Hypothalamus (tissue), 51 donors: ENCODE measurements around the gene CIITA.
A peak's percentile ranks its signal among the peaks of the same experiment; 100 is the strongest.

Experiments used
- DNase-seq, 51 donors: peaks; one replicate each; lab custom pipeline; 2025; lab: John Stamatoyannopoulos, UW

The CIITA gene

DNA sequence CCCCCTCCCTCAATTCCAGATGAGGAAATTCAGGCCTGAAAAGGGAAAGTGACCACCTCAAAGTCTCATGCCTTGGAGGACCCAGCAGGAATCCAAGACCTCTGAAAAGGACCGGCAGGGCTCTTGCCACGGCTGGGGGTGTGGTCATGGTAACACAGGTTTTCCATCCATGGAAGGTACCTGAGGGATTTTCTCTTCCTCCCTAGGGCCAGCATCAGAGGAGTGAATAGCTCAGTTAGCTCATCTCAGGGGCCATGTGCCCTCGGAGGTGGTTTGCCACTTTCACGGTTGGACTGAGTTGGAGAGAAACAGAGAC lies 1.3 kb downstream of the CIITA start:
- no peak for DNase-seq

DNA sequence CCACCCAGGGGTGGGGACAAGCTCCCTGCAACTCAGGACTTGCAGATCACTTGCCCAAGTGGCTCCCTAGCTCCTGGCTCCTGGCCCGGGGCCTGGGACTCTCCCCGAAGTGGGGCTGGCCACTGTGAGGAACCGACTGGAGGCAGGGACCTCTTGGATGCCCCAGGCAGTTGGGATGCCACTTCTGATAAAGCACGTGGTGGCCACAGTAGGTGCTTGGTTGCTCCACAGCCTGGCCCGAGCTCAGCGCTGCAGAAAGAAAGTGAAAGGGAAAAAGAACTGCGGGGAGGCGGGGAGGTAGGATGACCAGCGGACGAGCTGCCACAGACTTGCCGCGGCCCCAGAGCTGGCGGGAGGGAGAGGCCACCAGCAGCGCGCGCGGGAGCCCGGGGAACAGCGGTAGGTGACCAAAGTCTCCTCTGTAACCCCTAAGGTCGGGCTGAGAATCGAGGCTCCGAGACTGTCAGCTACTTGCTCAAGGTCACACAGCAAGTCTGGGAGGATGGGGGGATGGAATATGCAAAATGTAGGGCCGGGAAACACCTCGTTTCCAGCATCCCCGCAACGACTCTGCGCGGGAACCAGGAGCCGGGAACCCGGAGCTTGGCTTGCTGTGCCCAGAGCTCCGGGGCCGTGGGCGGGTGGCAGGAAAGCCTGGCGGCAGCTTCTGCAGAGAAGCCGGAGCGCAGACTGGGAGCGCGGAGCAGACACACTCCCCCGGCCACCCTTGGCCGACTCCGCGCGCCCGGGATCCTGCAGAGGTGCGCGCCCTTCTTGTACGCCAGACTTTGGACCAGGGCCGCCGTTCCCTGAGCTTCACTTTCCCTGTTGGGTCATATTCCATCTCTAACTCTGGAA lies 1.9 kb downstream of the CIITA start:
- DNase-seq = peak in 16 of 51 donors; percentile 7 to 41 (median 22)

GRCh38 chr16:10879681-10880589 lies 2.9 kb downstream of the CIITA start:
- DNase-seq = no peak

GRCh38 chr16:10880594-10881452 lies 3.8 kb downstream of the CIITA start:
- no peak for DNase-seq

GRCh38 chr16:10881479-10882030 lies 4.6 kb downstream of the CIITA start:
- no peak for DNase-seq

DNA sequence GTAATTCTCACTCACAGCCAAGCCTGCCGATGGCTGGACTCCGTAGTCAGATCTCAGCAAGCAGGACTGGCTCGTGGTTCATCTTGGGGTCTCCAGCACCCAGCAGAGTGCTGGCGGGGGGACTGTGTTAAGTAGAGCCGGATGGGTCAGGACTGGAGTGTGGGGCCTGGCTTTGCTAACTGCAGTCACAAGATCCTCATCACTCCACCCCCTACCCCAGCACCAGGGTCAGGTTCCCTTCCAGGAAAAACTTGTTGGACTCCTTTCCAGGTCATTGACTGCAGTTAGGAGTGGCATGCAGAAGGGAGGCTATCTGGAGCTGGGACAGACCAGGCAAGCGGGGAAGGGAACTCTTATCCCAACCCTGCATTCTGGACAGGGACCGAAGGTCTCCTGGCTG lies 6.0 kb downstream of the CIITA start:
- no peak for DNase-seq

DNA sequence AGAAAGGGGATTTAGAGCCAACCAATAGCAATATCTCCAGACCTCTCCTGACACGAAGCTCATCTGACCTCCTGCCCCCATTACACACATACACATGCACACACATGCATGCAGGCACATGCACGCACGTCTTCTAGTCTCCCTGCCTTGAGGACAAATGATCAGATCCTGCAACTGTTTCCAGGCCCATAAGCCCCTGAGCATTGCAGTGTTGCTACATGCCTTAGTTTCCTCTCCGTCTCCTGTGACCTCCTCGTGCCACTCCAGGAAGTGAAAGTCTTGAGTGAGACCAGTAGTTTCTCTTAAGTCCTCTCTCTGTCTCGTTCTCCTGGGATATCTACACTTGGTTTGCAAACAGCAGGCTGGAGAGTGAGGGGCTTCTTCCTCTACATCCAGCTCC lies 8.2 kb downstream of the CIITA start:
- DNase-seq = peak in 5 of 51 donors; percentile 6 to 33 (median 10)

GRCh38 chr16:10888320-10888937 lies 11.4 kb downstream of the CIITA start:
- peak in 6 of 51 donors; percentile 2 to 10 (median 7) for DNase-seq

GRCh38 chr16:10889855-10890254 lies 12.9 kb downstream of the CIITA start:
- DNase-seq = no peak

DNA sequence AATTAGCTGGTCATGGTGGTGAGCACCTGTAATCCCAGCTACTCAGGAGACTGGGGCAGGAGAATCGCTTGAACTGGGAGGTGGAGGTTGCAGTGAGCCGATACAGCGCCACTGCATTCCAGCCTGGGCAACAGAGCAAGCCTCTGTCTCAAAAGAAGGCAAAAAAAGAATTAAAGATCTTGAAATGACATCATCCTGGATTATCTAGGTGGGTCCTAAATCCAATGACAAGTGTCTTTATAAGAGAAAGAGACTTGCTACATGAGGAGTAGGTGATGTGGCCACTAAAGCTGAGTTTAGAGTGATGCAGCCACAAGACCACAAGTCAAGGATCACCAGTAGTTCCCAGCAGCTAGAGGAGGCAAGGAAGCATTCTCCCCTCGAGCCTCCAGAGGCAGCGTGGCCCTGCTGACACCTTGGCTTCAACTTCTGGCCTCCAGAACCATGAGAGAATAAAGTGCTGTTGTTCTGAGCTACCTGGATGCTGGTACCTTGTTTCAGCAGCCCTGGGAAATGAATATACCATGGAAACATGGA lies 15.8 kb downstream of the CIITA start:
- no peak for DNase-seq

- peak in 4 of 51 donors; percentile 11 to 27 (median 16) for DNase-seq
Measured at GRCh38 chr16:10895053-10895946, 18.3 kb downstream of the CIITA start.

DNA sequence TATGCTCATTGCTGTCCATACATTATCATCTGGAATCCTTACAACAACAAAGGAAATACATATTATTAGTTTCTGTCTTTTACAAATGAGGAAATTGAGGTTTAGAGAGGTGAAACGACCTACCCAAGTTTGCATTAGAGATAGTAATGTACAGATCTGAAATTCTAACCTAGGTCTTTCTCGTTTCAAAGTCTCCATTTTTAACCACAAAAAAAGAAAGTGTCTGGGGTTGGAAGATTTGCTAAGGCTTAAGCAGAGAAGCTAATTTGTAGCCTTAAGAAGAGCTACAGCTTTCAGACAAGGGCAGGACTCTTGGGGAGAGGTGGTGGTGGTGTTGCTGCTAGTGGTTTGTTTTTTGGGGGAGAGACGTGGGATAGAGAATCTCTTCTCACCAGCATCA lies 19.2 kb downstream of the CIITA start:
- DNase-seq = no peak

GRCh38 chr16:10896723-10897122 lies 19.7 kb downstream of the CIITA start:
- DNase-seq = peak in 1 of 51 donors; percentile 4

DNA sequence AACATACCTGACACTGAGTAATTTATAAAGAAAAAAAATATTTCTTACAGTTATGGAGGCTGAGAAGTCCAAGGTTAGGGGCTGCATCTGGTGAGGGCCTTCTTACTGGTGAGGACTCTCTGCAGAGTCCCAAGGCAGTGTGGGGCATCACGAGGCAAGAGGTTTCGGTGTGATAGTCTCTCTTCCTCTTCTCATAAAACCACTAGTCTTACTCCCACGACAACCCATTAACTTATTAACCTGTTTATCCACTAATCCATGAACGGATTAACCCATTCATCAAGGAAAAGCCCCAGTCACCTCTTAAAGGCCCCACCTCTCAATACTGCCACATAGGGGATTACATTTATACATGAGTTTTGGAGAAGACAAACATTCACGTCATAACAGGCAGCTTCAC lies 20.1 kb downstream of the CIITA start:
- no peak for DNase-seq

- DNase-seq = no peak
Measured at GRCh38 chr16:10902999-10903398, 26.0 kb downstream of the CIITA start.

GRCh38 chr16:10906482-10906881 lies 29.5 kb downstream of the CIITA start:
- DNase-seq = no peak

GRCh38 chr16:10906914-10907756 lies 30.1 kb downstream of the CIITA start:
- peak in 26 of 51 donors; percentile 11 to 70 (median 28) for DNase-seq

DNA sequence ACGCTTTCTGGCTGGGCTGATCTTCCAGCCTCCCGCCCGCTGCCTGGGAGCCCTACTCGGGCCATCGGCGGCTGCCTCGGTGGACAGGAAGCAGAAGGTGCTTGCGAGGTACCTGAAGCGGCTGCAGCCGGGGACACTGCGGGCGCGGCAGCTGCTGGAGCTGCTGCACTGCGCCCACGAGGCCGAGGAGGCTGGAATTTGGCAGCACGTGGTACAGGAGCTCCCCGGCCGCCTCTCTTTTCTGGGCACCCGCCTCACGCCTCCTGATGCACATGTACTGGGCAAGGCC lies 30.7 kb downstream of the CIITA start:
- no peak for DNase-seq
